ENCODE data around the gene PRR19. TPM values are rescaled to one million over a fixed set of nuclear protein-coding genes. Genes with fewer than 3 reads are reported as not detected.

Gene PRR19
- total RNA-seq, 2 donors from 2014 or later, result 0.64 to 1.0 TPM

GRCh38 chr19:42275517-42275916 is 26.4 kb upstream of the PRR19 start:
- H3K4me3 Mint-ChIP-seq, result peak overlapping the region; percentile 11
- H3K27ac Mint-ChIP-seq, result peak overlapping the region; percentile 22 to 83
- ATAC-seq, result no peak
- DNase-seq (ENCODE audit: low spot score), result no peak
- no peaks in the 10 kb centered on the region for H3K9me3 Mint-ChIP-seq
- peaks cover 38 to 52% of the 10 kb centered on the region in 2 donors for H3K4me1 Mint-ChIP-seq (ENCODE audit: low read depth in 2 of 2)
- no peaks in the 10 kb centered on the region for H3K27me3 Mint-ChIP-seq
- peaks cover 5% of the 10 kb centered on the region for H3K36me3 Mint-ChIP-seq

GRCh38 chr19:42276284-42276683 is 25.6 kb upstream of the PRR19 start:
- Mint-ChIP-seq H3K36me3 (peaks cover 5% of the 10 kb centered on the region), H3K27me3 (no peaks in the 10 kb centered on the region), H3K4me1 (ENCODE audit: low read depth in 2 of 2) (peaks cover 38 to 46% of the 10 kb centered on the region in 2 donors), H3K9me3 (no peaks in the 10 kb centered on the region), H3K4me3 (peak overlapping the region; percentile 11), H3K27ac (peak overlapping the region in 1 of 2 donors; percentile 22)
- DNase-seq (ENCODE audit: low spot score) (no peak), ATAC-seq (no peak)

GRCh38 chr19:42276821-42277220 is 25.1 kb upstream of the PRR19 start:
- H3K27me3 Mint-ChIP-seq, result no peaks in the 10 kb centered on the region
- no peak overlapping the region for H3K4me3 Mint-ChIP-seq
- H3K9me3 Mint-ChIP-seq, result no peaks in the 10 kb centered on the region
- DNase-seq (ENCODE audit: low spot score) (no peak), ATAC-seq (peak in 1 of 2 donors; percentile 14)
- H3K4me1 Mint-ChIP-seq (ENCODE audit: low read depth in 2 of 2), result peaks cover 38 to 44% of the 10 kb centered on the region in 2 donors
- peaks cover 5% of the 10 kb centered on the region for H3K36me3 Mint-ChIP-seq
- no peak overlapping the region for H3K27ac Mint-ChIP-seq

GRCh38 chr19:42277821-42278451 is 24.0 kb upstream of the PRR19 start:
- Mint-ChIP-seq H3K36me3 (peaks cover 5% of the 10 kb centered on the region), H3K9me3 (no peaks in the 10 kb centered on the region), H3K27me3 (no peaks in the 10 kb centered on the region), H3K4me1 (ENCODE audit: low read depth in 2 of 2) (peaks cover 38 to 50% of the 10 kb centered on the region in 2 donors), H3K4me3 (no peak overlapping the region), H3K27ac (peak overlapping the region; percentile 93 to 94)
- DNase-seq (ENCODE audit: low spot score), result no peak
- ATAC-seq, result no peak

GRCh38 chr19:42278452-42279154 is 23.3 kb upstream of the PRR19 start:
- Mint-ChIP-seq H3K27me3 (no peaks in the 10 kb centered on the region), H3K4me1 (ENCODE audit: low read depth in 2 of 2) (peaks cover 38 to 50% of the 10 kb centered on the region in 2 donors), H3K27ac (peak overlapping the region; percentile 93 to 94), H3K9me3 (no peaks in the 10 kb centered on the region), H3K4me3 (no peak overlapping the region), H3K36me3 (peaks cover 5% of the 10 kb centered on the region)
- ATAC-seq (no peak), DNase-seq (ENCODE audit: low spot score) (no peak)

GRCh38 chr19:42279155-42279901 is 22.6 kb upstream of the PRR19 start:
- no peak for DNase-seq (ENCODE audit: low spot score)
- no peaks in the 10 kb centered on the region for H3K9me3 Mint-ChIP-seq
- ATAC-seq, result no peak
- H3K36me3 Mint-ChIP-seq, result peaks cover 5% of the 10 kb centered on the region
- no peaks in the 10 kb centered on the region for H3K27me3 Mint-ChIP-seq
- peaks cover 38 to 49% of the 10 kb centered on the region in 2 donors for H3K4me1 Mint-ChIP-seq (ENCODE audit: low read depth in 2 of 2)
- H3K4me3 Mint-ChIP-seq, result no peak overlapping the region
- peak overlapping the region; percentile 93 to 94 for H3K27ac Mint-ChIP-seq

- H3K36me3 Mint-ChIP-seq, result peaks cover 5% of the 10 kb centered on the region
- H3K4me3 Mint-ChIP-seq, result no peak overlapping the region
- H3K27ac Mint-ChIP-seq, result peak overlapping the region; percentile 93 to 94
Measured at GRCh38 chr19:42279902-42280814, 21.8 kb upstream of the PRR19 start.

GRCh38 chr19:42280815-42281145 is 21.2 kb upstream of the PRR19 start:
- no peaks in the 10 kb centered on the region for H3K27me3 Mint-ChIP-seq
- no peak for ATAC-seq
- H3K36me3 Mint-ChIP-seq, result peaks cover 5% of the 10 kb centered on the region
- no peaks in the 10 kb centered on the region for H3K9me3 Mint-ChIP-seq
- no peak for DNase-seq (ENCODE audit: low spot score)
- no peak overlapping the region for H3K4me3 Mint-ChIP-seq
- H3K4me1 Mint-ChIP-seq (ENCODE audit: low read depth in 2 of 2), result peaks cover 40 to 47% of the 10 kb centered on the region in 2 donors
- no peak overlapping the region for H3K27ac Mint-ChIP-seq

More at GRCh38 chr19:42279902-42280814, 21.8 kb upstream of the PRR19 start:
- peaks cover 36 to 48% of the 10 kb centered on the region in 2 donors for H3K4me1 Mint-ChIP-seq (ENCODE audit: low read depth in 2 of 2)
- ATAC-seq (peak; percentile 57), DNase-seq (ENCODE audit: low spot score) (peak; percentile 90)
- H3K9me3 Mint-ChIP-seq, result no peaks in the 10 kb centered on the region
- no peaks in the 10 kb centered on the region for H3K27me3 Mint-ChIP-seq

- DNase-seq (ENCODE audit: low spot score) (no peak), ATAC-seq (no peak)
- no peaks in the 10 kb centered on the region for H3K9me3 Mint-ChIP-seq
- H3K36me3 Mint-ChIP-seq, result no peaks in the 10 kb centered on the region
- no peak overlapping the region for H3K27ac Mint-ChIP-seq
- H3K27me3 Mint-ChIP-seq, result no peaks in the 10 kb centered on the region
- no peak overlapping the region for H3K4me3 Mint-ChIP-seq
- peaks cover 40 to 47% of the 10 kb centered on the region in 2 donors for H3K4me1 Mint-ChIP-seq (ENCODE audit: low read depth in 2 of 2)
Measured at GRCh38 chr19:42281146-42281826, 20.6 kb upstream of the PRR19 start.

- Mint-ChIP-seq H3K4me1 (ENCODE audit: low read depth in 2 of 2) (peaks cover 39 to 45% of the 10 kb centered on the region in 2 donors), H3K36me3 (no peaks in the 10 kb centered on the region)
Measured at GRCh38 chr19:42281827-42282762, 19.8 kb upstream of the PRR19 start.

GRCh38 chr19:42282819-42283187 is 19.1 kb upstream of the PRR19 start:
- Mint-ChIP-seq H3K9me3 (no peaks in the 10 kb centered on the region), H3K27me3 (no peaks in the 10 kb centered on the region), H3K27ac (no peak overlapping the region), H3K36me3 (no peaks in the 10 kb centered on the region), H3K4me1 (ENCODE audit: low read depth in 2 of 2) (peaks cover 39 to 40% of the 10 kb centered on the region in 2 donors), H3K4me3 (no peak overlapping the region)
- no peak for ATAC-seq
- DNase-seq (ENCODE audit: low spot score), result no peak

More at GRCh38 chr19:42281827-42282762, 19.8 kb upstream of the PRR19 start:
- ATAC-seq (no peak), DNase-seq (ENCODE audit: low spot score) (no peak)
- H3K27ac Mint-ChIP-seq, result no peak overlapping the region
- H3K4me3 Mint-ChIP-seq, result no peak overlapping the region
- no peaks in the 10 kb centered on the region for H3K9me3 Mint-ChIP-seq
- no peaks in the 10 kb centered on the region for H3K27me3 Mint-ChIP-seq
